GM23338 (cell line): Measurements from ENCODE around the gene ASGR1.

ENCODE experiments used
- CREB1 ChIP-seq: fragments of 250-450 bp; sonication (Bioruptor Pico); IDR thresholded peaks from 2 replicates; pipeline ENCODE4 v1.5.0; 2020; ENCODE audit warnings: low read depth, mild to moderate bottlenecking, moderate library complexity
- EZH2 ChIP-seq: fragments of 200-600 bp; sonication (generic); IDR thresholded peaks from one replicate; pipeline ENCODE4 v1.8.0; 2017; ENCODE audit warnings: antibody characterized with exemption, mild to moderate bottlenecking, low read depth; ENCODE audit not compliant: unreplicated experiment
- EZH2phosphoT487 ChIP-seq: fragments of 200-600 bp; sonication (generic); IDR thresholded peaks from one replicate; pipeline ENCODE4 v1.8.1; 2018; ENCODE audit warnings: antibody characterized with exemption; ENCODE audit not compliant: unreplicated experiment
- JUNB ChIP-seq: IDR thresholded peaks from one replicate; pipeline ENCODE4 v1.6.1; 2016; ENCODE audit warnings: antibody characterized with exemption; ENCODE audit not compliant: unreplicated experiment
- POLR2AphosphoS5 ChIP-seq: IDR thresholded peaks from 2 replicates; pipeline ENCODE4 v1.6.1; 2016; ENCODE audit warnings: antibody characterized with exemption, low read depth
- ZNF114 ChIP-seq: fragments of 250-450 bp; sonication (Bioruptor Pico); IDR thresholded peaks from 2 replicates; pipeline ENCODE4 v1.5.0; 2020; ENCODE audit warnings: mild to moderate bottlenecking, moderate library complexity
- TF ChIP-seq, protein P1 (sequence below), 2 experiments: fragments of 200-600 bp in 1 of 2; sonication (generic) in 1 of 2; conservative IDR thresholded peaks; 2 replicates each; pipeline versions ENCODE4 v1.5.1 to v1.6.1; 2016 to 2017; ENCODE audit warnings: antibody characterized with exemption in 2 of 2, low read depth in 2 of 2, mild to moderate bottlenecking in 2 of 2, moderate library complexity in 1 of 2
- TF ChIP-seq, protein P2 (sequence below): IDR thresholded peaks from one replicate; pipeline ENCODE4 v1.6.1; 2018; ENCODE audit warnings: antibody characterized with exemption; ENCODE audit not compliant: unreplicated experiment
- TF ChIP-seq, protein P3 (sequence below): fragments of 250-450 bp; sonication (Bioruptor Pico); IDR thresholded peaks from 2 replicates; pipeline ENCODE4 v1.5.0; 2020; ENCODE audit warnings: mild to moderate bottlenecking, moderate library complexity

DNA sequence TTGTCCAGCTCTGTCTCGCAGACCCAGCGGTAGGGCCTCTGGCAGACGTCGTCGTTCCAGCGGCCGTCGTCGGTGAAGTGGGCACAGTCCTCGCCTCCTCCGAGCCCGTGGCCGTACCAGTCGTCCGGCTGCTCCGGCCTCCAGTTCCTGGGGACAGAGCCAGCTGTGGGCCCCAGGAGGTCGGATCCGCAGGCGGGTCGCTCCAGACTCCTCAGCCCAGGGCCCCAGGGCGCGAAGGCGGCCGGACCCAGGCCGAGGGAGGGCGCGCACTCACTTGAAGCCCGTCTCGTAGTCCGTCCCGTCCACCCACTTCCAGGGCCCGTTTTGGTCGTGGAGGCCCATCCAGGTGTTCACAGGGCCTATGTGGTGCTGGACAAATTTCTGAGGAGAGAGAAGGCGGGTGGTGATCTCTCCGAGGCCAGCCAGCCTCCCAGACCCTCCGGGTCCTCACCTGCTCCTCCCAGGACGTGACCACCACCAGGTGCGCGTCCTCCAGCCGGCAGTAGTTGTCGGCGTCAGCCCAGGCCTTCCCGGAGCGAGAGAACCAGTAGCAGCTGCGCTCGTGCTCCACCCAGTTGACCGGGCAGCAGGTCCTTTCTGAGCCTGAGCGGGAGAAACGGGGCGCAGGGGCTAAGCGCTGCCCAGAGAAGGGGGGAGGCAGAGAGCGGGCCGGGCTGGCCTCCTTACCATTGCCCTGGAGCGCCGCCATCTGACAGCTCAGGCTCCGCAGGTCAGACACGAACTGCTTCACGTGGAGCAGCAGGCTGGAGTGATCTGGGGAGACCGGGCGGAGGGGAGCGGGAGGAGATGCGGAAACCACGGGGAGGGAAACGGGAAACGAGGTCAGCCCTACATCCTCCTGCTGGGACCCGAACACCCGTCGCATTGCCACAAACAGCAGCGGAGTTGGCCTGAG lies 5.2 kb downstream of the ASGR1 start:
- TF ChIP-seq, protein P1, sequence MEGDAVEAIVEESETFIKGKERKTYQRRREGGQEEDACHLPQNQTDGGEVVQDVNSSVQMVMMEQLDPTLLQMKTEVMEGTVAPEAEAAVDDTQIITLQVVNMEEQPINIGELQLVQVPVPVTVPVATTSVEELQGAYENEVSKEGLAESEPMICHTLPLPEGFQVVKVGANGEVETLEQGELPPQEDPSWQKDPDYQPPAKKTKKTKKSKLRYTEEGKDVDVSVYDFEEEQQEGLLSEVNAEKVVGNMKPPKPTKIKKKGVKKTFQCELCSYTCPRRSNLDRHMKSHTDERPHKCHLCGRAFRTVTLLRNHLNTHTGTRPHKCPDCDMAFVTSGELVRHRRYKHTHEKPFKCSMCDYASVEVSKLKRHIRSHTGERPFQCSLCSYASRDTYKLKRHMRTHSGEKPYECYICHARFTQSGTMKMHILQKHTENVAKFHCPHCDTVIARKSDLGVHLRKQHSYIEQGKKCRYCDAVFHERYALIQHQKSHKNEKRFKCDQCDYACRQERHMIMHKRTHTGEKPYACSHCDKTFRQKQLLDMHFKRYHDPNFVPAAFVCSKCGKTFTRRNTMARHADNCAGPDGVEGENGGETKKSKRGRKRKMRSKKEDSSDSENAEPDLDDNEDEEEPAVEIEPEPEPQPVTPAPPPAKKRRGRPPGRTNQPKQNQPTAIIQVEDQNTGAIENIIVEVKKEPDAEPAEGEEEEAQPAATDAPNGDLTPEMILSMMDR (conservative IDR thresholded peaks at IDR 0.05; ENCODE audit: low read depth in 2 of 2), result peak; percentile 50 to 84
- TF ChIP-seq POLR2AphosphoS5, result 0 out of 2 replicates have a peak, but pooled peaks have one; percentile 25
- no peak for TF ChIP-seq EZH2phosphoT487
- TF ChIP-seq ZNF114 (CRISPR knock-in tag), result no peak
- TF ChIP-seq, protein P2, sequence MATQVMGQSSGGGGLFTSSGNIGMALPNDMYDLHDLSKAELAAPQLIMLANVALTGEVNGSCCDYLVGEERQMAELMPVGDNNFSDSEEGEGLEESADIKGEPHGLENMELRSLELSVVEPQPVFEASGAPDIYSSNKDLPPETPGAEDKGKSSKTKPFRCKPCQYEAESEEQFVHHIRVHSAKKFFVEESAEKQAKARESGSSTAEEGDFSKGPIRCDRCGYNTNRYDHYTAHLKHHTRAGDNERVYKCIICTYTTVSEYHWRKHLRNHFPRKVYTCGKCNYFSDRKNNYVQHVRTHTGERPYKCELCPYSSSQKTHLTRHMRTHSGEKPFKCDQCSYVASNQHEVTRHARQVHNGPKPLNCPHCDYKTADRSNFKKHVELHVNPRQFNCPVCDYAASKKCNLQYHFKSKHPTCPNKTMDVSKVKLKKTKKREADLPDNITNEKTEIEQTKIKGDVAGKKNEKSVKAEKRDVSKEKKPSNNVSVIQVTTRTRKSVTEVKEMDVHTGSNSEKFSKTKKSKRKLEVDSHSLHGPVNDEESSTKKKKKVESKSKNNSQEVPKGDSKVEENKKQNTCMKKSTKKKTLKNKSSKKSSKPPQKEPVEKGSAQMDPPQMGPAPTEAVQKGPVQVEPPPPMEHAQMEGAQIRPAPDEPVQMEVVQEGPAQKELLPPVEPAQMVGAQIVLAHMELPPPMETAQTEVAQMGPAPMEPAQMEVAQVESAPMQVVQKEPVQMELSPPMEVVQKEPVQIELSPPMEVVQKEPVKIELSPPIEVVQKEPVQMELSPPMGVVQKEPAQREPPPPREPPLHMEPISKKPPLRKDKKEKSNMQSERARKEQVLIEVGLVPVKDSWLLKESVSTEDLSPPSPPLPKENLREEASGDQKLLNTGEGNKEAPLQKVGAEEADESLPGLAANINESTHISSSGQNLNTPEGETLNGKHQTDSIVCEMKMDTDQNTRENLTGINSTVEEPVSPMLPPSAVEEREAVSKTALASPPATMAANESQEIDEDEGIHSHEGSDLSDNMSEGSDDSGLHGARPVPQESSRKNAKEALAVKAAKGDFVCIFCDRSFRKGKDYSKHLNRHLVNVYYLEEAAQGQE, result no peak
- TF ChIP-seq EZH2, result no peak
- TF ChIP-seq CREB1, result no peak
- TF ChIP-seq, protein P3, sequence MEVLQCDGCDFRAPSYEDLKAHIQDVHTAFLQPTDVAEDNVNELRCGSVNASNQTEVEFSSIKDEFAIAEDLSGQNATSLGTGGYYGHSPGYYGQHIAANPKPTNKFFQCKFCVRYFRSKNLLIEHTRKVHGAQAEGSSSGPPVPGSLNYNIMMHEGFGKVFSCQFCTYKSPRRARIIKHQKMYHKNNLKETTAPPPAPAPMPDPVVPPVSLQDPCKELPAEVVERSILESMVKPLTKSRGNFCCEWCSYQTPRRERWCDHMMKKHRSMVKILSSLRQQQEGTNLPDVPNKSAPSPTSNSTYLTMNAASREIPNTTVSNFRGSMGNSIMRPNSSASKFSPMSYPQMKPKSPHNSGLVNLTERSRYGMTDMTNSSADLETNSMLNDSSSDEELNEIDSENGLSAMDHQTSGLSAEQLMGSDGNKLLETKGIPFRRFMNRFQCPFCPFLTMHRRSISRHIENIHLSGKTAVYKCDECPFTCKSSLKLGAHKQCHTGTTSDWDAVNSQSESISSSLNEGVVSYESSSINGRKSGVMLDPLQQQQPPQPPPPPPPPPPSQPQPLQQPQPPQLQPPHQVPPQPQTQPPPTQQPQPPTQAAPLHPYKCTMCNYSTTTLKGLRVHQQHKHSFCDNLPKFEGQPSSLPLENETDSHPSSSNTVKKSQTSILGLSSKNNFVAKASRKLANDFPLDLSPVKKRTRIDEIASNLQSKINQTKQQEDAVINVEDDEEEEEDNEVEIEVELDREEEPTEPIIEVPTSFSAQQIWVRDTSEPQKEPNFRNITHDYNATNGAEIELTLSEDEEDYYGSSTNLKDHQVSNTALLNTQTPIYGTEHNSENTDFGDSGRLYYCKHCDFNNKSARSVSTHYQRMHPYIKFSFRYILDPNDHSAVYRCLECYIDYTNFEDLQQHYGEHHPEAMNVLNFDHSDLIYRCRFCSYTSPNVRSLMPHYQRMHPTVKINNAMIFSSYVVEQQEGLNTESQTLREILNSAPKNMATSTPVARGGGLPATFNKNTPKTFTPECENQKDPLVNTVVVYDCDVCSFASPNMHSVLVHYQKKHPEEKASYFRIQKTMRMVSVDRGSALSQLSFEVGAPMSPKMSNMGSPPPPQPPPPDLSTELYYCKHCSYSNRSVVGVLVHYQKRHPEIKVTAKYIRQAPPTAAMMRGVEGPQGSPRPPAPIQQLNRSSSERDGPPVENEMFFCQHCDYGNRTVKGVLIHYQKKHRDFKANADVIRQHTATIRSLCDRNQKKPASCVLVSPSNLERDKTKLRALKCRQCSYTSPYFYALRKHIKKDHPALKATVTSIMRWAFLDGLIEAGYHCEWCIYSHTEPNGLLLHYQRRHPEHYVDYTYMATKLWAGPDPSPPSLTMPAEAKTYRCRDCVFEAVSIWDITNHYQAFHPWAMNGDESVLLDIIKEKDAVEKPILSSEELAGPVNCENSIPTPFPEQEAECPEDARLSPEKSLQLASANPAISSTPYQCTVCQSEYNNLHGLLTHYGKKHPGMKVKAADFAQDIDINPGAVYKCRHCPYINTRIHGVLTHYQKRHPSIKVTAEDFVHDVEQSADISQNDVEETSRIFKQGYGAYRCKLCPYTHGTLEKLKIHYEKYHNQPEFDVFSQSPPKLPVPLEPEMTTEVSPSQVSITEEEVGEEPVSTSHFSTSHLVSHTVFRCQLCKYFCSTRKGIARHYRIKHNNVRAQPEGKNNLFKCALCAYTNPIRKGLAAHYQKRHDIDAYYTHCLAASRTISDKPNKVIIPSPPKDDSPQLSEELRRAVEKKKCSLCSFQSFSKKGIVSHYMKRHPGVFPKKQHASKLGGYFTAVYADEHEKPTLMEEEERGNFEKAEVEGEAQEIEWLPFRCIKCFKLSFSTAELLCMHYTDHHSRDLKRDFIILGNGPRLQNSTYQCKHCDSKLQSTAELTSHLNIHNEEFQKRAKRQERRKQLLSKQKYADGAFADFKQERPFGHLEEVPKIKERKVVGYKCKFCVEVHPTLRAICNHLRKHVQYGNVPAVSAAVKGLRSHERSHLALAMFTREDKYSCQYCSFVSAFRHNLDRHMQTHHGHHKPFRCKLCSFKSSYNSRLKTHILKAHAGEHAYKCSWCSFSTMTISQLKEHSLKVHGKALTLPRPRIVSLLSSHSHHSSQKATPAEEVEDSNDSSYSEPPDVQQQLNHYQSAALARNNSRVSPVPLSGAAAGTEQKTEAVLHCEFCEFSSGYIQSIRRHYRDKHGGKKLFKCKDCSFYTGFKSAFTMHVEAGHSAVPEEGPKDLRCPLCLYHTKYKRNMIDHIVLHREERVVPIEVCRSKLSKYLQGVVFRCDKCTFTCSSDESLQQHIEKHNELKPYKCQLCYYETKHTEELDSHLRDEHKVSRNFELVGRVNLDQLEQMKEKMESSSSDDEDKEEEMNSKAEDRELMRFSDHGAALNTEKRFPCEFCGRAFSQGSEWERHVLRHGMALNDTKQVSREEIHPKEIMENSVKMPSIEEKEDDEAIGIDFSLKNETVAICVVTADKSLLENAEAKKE (CRISPR knock-in tag), result no peak
- no peak for TF ChIP-seq JUNB
